K562 (cell line): ENCODE results near the gene ACOX1. TPM values are rescaled to one million over a fixed set of nuclear protein-coding genes. Genes with fewer than 3 reads are reported as not detected.

Experiments used
- ATAC-seq: fragments of 200-7000 bp; cut with Tn5 transposase; 3 replicates; pipeline ENCODE4 v1.9.1; 2020; ENCODE audit warnings: moderate library complexity
- BruUV-seq: library from RNA; stranded (reverse); fragments of 400-500 nt; replicated peaks from 2 replicates; lab custom pipeline; 2021; lab: Mats Ljungman, UMichigan
- CTCF ChIA-PET: fragments of 300-600 bp; formaldehyde crosslinking; extraction: SDS; loops from one replicate; lab custom pipeline; 2021; ENCODE audit warnings: low intra/inter-chr PET ratio; lab: Yijun Ruan, JAX
- POLR2A ChIA-PET: fragments of 300-600, 350-650 bp; sonication (Branson Sonifier 250); formaldehyde crosslinking; extraction: SDS; loops from one replicate; lab custom pipeline; 2021; ENCODE audit warnings: antibody characterized with exemption, inconsistent platforms; lab: Yijun Ruan, JAX
- DNase-seq, 4 experiments: peaks; one replicate each; pipeline versions ENCODE4 v3.0.0 to v3.0.0-alpha.2; 2011 to 2018; ENCODE audit warnings: low spot score in 3 of 4, mixed read lengths in 3 of 4; ENCODE audit errors: extremely low read depth in 1 of 4
- FAIRE-seq: peaks from 2 replicates; lab custom pipeline; 2011; peaks lifted over from hg19 to GRCh38; lab: Jason Lieb, UNC
- H2AFZ ChIP-seq: 2 replicates; pipeline ENCODE4 v1.6.0; 2011; ENCODE audit warnings: low read depth, low read length, control low read depth, inconsistent platforms
- H3K27ac ChIP-seq: fragments of 200-600 bp; 3 replicates; pipeline ENCODE4 v1.8.0; 2011; ENCODE audit warnings: low read depth, mild to moderate bottlenecking, control low read depth, inconsistent platforms, low read length, moderate library complexity, mixed read lengths; ENCODE audit errors: extremely low read depth
- H3K27me3 ChIP-seq, 2 experiments: fragments of 300-600 bp in 1 of 2; 2 replicates in 1 of 2; 3 replicates in 1 of 2; pipeline versions ENCODE4 v1.6.0 to v1.8.0; 2011; ENCODE audit warnings: inconsistent platforms in 2 of 2, low read length in 2 of 2, mild to moderate bottlenecking in 1 of 2, mixed read lengths in 1 of 2, moderate library complexity in 1 of 2; ENCODE audit not compliant: control insufficient read depth in 2 of 2, insufficient read depth in 2 of 2
- H3K36me3 ChIP-seq: fragments of 300-600 bp; 3 replicates; pipeline ENCODE4 v1.8.0; 2011; ENCODE audit warnings: mild to moderate bottlenecking, low read length, inconsistent platforms; ENCODE audit not compliant: control insufficient read depth, insufficient read depth
- H3K4me1 ChIP-seq, 2 experiments: fragments of 200-600 bp in 1 of 2; replicated peaks in 1 of 2; 2 replicates in 1 of 2; 3 replicates in 1 of 2; pipeline versions ENCODE4 v1.5.1 to v1.8.0; 2011; ENCODE audit warnings: inconsistent platforms in 2 of 2, low read length in 2 of 2, mild to moderate bottlenecking in 1 of 2, mixed read lengths in 1 of 2, moderate library complexity in 1 of 2; ENCODE audit not compliant: control insufficient read depth in 2 of 2, insufficient read depth in 2 of 2
- H3K4me2 ChIP-seq: 2 replicates; pipeline ENCODE4 v1.6.1; 2011; ENCODE audit warnings: low read length, control low read depth, inconsistent platforms, mixed read lengths; ENCODE audit not compliant: insufficient read depth
- H3K4me3 ChIP-seq: fragments of 200-600 bp; sonication (generic), shearing (Covaris generic); 2 replicates; pipeline ENCODE4 v1.5.1; 2016; ENCODE audit warnings: control low read depth, inconsistent platforms
- H3K79me2 ChIP-seq: fragments of 200-600 bp; 3 replicates; pipeline ENCODE4 v1.8.0; 2011; ENCODE audit warnings: low read length, inconsistent platforms; ENCODE audit not compliant: control insufficient read depth, insufficient read depth
- H3K9ac ChIP-seq, 2 experiments: 2 replicates each; pipeline versions ENCODE4 v1.6.0 to v1.6.1; 2011; ENCODE audit warnings: low read depth in 2 of 2, low read length in 2 of 2, control low read depth in 1 of 2, inconsistent platforms in 1 of 2, mild to moderate bottlenecking in 1 of 2, mixed read lengths in 1 of 2; ENCODE audit not compliant: insufficient read depth in 1 of 2
- H3K9me1 ChIP-seq: one replicate; pipeline ENCODE4 v1.6.0; 2011; ENCODE audit warnings: inconsistent platforms, mild to moderate bottlenecking, low read length, moderate library complexity; ENCODE audit not compliant: control insufficient read depth, insufficient read depth
- H3K9me3 ChIP-seq: replicated peaks from 2 replicates; pipeline ENCODE4 v1.5.1; 2011; ENCODE audit warnings: low read depth, low read length, inconsistent platforms; ENCODE audit not compliant: control insufficient read depth, insufficient read depth
- H4K20me1 ChIP-seq: replicated peaks from 2 replicates; pipeline ENCODE4 v1.6.1; 2011; ENCODE audit warnings: low read length, inconsistent platforms, mixed read lengths; ENCODE audit not compliant: control insufficient read depth, insufficient read depth
- BRF1 ChIP-seq: IDR thresholded peaks from 3 replicates; pipeline ENCODE4 v1.6.1; 2011; ENCODE audit warnings: borderline replicate concordance, mild to moderate bottlenecking; ENCODE audit not compliant: insufficient read length; ENCODE audit errors: extremely low read depth
- CHD1 ChIP-seq: fragments of 200-600 bp; sonication (generic); IDR thresholded peaks from one replicate; pipeline ENCODE4 v1.6.1; 2012; ENCODE audit warnings: mild to moderate bottlenecking, moderate library complexity, low read length, inconsistent platforms
- DDX20 ChIP-seq: fragments of 450-650 bp; IDR thresholded peaks from 2 replicates; pipeline ENCODE4 v1.6.1; 2016; ENCODE audit warnings: missing genetic modification characterization, low read depth, mild to moderate bottlenecking, missing compliant biosample characterization, moderate library complexity
- E2F3 ChIP-seq: fragments of 250-450 bp; sonication (Bioruptor Pico); IDR thresholded peaks from 2 replicates; pipeline ENCODE4 v1.4.0; 2020; ENCODE audit warnings: mild to moderate bottlenecking
- GMEB1 ChIP-seq: fragments of 250-450 bp; sonication (Bioruptor Pico); IDR thresholded peaks from 2 replicates; pipeline ENCODE4 v1.4.0; 2020; ENCODE audit warnings: mild to moderate bottlenecking
- HDAC3 ChIP-seq: fragments of 450-650 bp; IDR thresholded peaks from 2 replicates; pipeline ENCODE4 v1.6.1; 2018; ENCODE audit warnings: borderline replicate concordance, mild to moderate bottlenecking, moderate library complexity; ENCODE audit not compliant: partially characterized antibody
- HDAC8 ChIP-seq: fragments of 450-650 bp; IDR thresholded peaks from 2 replicates; pipeline ENCODE4 v1.6.1; 2016; ENCODE audit warnings: mild to moderate bottlenecking, missing genetic modification characterization, moderate library complexity, missing compliant biosample characterization
- ID3 ChIP-seq, 2 experiments: fragments of 250-450 bp in 1 of 2; fragments of 450-650 bp in 1 of 2; sonication (Bioruptor Pico) in 1 of 2; IDR thresholded peaks; 2 replicates each; pipeline versions ENCODE4 v1.6.1 to v1.8.0; 2016 to 2021; ENCODE audit warnings: mild to moderate bottlenecking in 2 of 2, moderate library complexity in 2 of 2, missing compliant biosample characterization in 1 of 2, missing genetic modification characterization in 1 of 2
- KAT2B ChIP-seq: IDR thresholded peaks from one replicate; pipeline ENCODE4 v1.6.1; 2012; ENCODE audit warnings: low read depth, mild to moderate bottlenecking, control low read depth, inconsistent platforms, low read length, moderate library complexity
- MAZ ChIP-seq, 2 experiments: fragments of 450-650 bp in 1 of 2; sonication (generic) in 1 of 2; formaldehyde crosslinking; IDR thresholded peaks in 1 of 2; conservative IDR thresholded peaks in 1 of 2; 2 replicates each; pipeline versions ENCODE4 v1.4.0 to v1.5.0; 2020; ENCODE audit warnings: mild to moderate bottlenecking in 1 of 2, missing genetic modification reagents in 1 of 2
- PHF20 ChIP-seq: fragments of 450-650 bp; IDR thresholded peaks from 2 replicates; pipeline ENCODE4 v1.6.1; 2018; ENCODE audit not compliant: partially characterized antibody
- POLR2G ChIP-seq: fragments of 200-400 bp; formaldehyde crosslinking; IDR thresholded peaks from 2 replicates; pipeline ENCODE4 v1.6.1; 2017; ENCODE audit warnings: low read depth, mild to moderate bottlenecking, antibody characterized with exemption, low read length, moderate library complexity
- PTBP1 ChIP-seq: fragments of 200-400 bp; formaldehyde crosslinking; IDR thresholded peaks from 2 replicates; pipeline ENCODE4 v1.6.1; 2017; ENCODE audit warnings: low read depth, low read length
- SIRT6 ChIP-seq: IDR thresholded peaks from one replicate; pipeline ENCODE4 v1.6.1; 2012; ENCODE audit warnings: low read depth, mild to moderate bottlenecking, control low read depth, inconsistent platforms, low read length, moderate library complexity
- SMC3 ChIP-seq: conservative IDR thresholded peaks from 2 replicates; pipeline ENCODE4 v1.6.1; 2011; ENCODE audit warnings: low read depth, low read length, improper control_type of control experiment; ENCODE audit not compliant: insufficient read depth
- XRCC5 ChIP-seq: fragments of 200-400 bp; formaldehyde crosslinking; IDR thresholded peaks from 2 replicates; pipeline ENCODE4 v1.6.1; 2017; ENCODE audit warnings: low read depth, mild to moderate bottlenecking, low read length
- ZNF431 ChIP-seq: sonication (generic); formaldehyde crosslinking; IDR thresholded peaks from 2 replicates; pipeline ENCODE4 v1.8.0; 2022; ENCODE audit warnings: mild to moderate bottlenecking, missing genetic modification reagents
- ZNF551 ChIP-seq: fragments of 250-450 bp; sonication (Bioruptor Pico); IDR thresholded peaks from 2 replicates; pipeline ENCODE4 v1.5.0; 2021; ENCODE audit warnings: mild to moderate bottlenecking, moderate library complexity
- WGBS: fragments of 100-300 bp; shearing (Covaris generic); methylation state at CpG from one replicate; pipeline ENCODE4 v1.1.6; 2016; ENCODE audit warnings: low coverage, mixed read lengths; ENCODE audit not compliant: insufficient coverage; ENCODE audit errors: missing lambda C conversion rate; 5-methylcytosine and 5-hydroxymethylcytosine counted together
- in situ Hi-C: fragments of 300-500 bp; cut with MboI; formaldehyde crosslinking; loops from 4 replicates; pipeline ENCODE4 v1.15.0; 2018; ENCODE audit warnings: inconsistent platforms, mixed read lengths
- intact Hi-C: fragments of 100-400 bp; cut with micrococcal nuclease; formaldehyde crosslinking; loops from 2 replicates; pipeline ENCODE4 v1.14.2; 2022
- polyA plus RNA-seq, 8 experiments: library from polyadenylated mRNA; depleted of rRNA in 4 of 8; stranded (reverse) in 5 of 8; unstranded in 3 of 8; fragments of >200 nt; fragmentation: Nextera tagmentation in 2 of 8; fragmentation: Illumina TruSeq in 1 of 8; extraction: Ambion mirVana in 2 of 8; extraction: Trizol in 1 of 8; gene quantifications; 2 replicates each; pipeline versions ENCODE4 v1.2.1 to v1.2.3, GENCODE V29; 2011 to 2014; ENCODE audit warnings: inconsistent platforms in 1 of 8, missing spikeins in 1 of 8
- total RNA-seq, 7 experiments: library from RNA; depleted of rRNA in 6 of 7; stranded (reverse); fragments of >200 nt in 6 of 7; fragmentation: Illumina TruSeq in 2 of 7; extraction: Trizol in 2 of 7; gene quantifications; 2 replicates each; pipeline versions ENCODE4 v1.2.1 to v1.2.3, GENCODE V29; 2011 to 2021; ENCODE audit warnings: low replicate concordance in 1 of 7

The ACOX1 gene
- total and polyA plus RNA-seq, 9 of the 15 experiments (the other 6 are each of a cell fraction or from before 2014, with no cell fraction given) = 7.8 to 24.1 (median 14.5) TPM

GRCh38 chr17:75959839-75960511 lies 19.0 kb downstream of the ACOX1 start:
- Histone ChIP-seq H3K4me2 (no peak overlapping the region), H2AFZ (no peak overlapping the region), H3K79me2 (no peaks in the 10 kb centered on the region), H3K36me3 (peaks cover 15% of the 10 kb centered on the region; the same call in 2 of the 3 replicates), H3K27ac (no peak overlapping the region), H3K27me3 (no peaks in the 10 kb centered on the region), H4K20me1 (no peaks in the 10 kb centered on the region), H3K4me1 (peaks cover 3 to 14% of the 10 kb centered on the region in 2 experiments; a peak in 4 of 5 replicates), H3K4me3 (no peak overlapping the region), H3K9ac (0 out of 4 replicates have a peak overlapping the region, but pooled peaks of 1 of the 2 experiments have one; percentile 15), H3K9me3 (no peaks in the 10 kb centered on the region), H3K9me1 (no peaks in the 10 kb centered on the region)
- WGBS = 81% methylated on average over 11 of the region's 11 CpGs
- intact Hi-C loops = no loop called here
- ChIA-PET CTCF (no interaction called here), POLR2A (interaction anchor here (1.4 to 2.1 kb wide), 6 partner anchors 9 to 19 kb away, joined by 3 to 6 read pairs (median 4); partner anchors contain the start of genes ACOX1, FBF1 and TEN1)
- DNase-seq = no peak
- in situ Hi-C loops = no loop called here
- ATAC-seq = no peak
- no peak for FAIRE-seq
- BruUV-seq = no TSS peak
- TF ChIP-seq POLR2G = no peak
- no peak for TF ChIP-seq E2F3 (CRISPR knock-in tag)
- no peak for TF ChIP-seq BRF1
- no peak for TF ChIP-seq ID3 (CRISPR knock-in tag; IDR thresholded peaks at IDR 0.05)
- no peak for TF ChIP-seq ID3 (tag; IDR thresholded peaks at IDR 0.05)
- no peak for TF ChIP-seq PHF20
- no peak for TF ChIP-seq DDX20 (tag)
- TF ChIP-seq ZNF431 = no peak
- TF ChIP-seq CHD1 = no peak
- no peak for TF ChIP-seq ZNF551 (CRISPR knock-in tag)
- TF ChIP-seq GMEB1 (CRISPR knock-in tag) = no peak
- no peak for TF ChIP-seq HDAC8 (tag)
- no peak for TF ChIP-seq SIRT6
- TF ChIP-seq PTBP1 = no peak
- TF ChIP-seq HDAC3 = no peak
- TF ChIP-seq SMC3 = no peak
- no peak for TF ChIP-seq KAT2B
- no peak for TF ChIP-seq XRCC5
- TF ChIP-seq MAZ (CRISPR knock-in tag; conservative IDR thresholded peaks at IDR 0.05 in 1 of 2, IDR thresholded peaks at IDR 0.05 in 1 of 2) = no peak
